Activated CD8-positive, alpha-beta memory T cell treated with anti-CD3 and anti-CD28 coated beads, Interleukin-2, amount 50 U/mL, for 1 hour (primary cell): ENCODE measurements around the gene WFS1.

ENCODE experiments used
- DNase-seq: peaks from one replicate; pipeline ENCODE4 v3.0.0-alpha.2; 2020; ENCODE audit errors: extremely low read depth

WFS1 gene

DNA sequence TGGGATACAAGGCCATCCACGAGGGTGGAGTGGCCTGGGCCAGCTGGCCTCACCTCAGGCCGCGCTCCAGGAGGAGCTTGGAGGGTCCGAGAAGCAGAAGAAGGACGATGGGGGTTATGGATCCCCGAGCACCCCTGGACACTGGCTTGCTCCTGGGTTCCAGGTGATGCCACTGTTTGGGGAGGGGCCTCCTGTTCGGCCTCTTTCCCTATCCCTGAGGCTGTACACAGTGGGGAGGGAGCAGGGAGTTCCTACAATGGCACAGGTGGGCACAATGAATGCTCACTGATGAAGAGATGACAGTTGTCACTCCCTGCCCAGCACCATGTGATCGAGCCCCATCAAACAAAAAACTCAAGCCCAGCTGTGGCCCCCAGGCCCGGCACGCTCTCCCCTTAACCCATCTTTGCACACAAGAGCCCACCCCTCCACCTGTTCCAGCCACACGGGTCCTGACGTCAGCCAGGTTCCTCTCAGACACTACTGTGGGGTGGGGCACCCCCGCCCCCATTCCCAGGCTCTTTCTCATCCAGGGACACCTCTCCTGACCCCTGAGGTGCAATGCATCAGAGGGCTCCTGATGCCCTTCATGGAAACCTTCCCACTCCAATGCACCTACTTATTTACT is 70.3 kb downstream of the WFS1 start:
- DNase-seq = no peak

GRCh38 chr4:6340446-6341015 is 70.9 kb downstream of the WFS1 start:
- no peak for DNase-seq

GRCh38 chr4:6341696-6342095 is 72.0 kb downstream of the WFS1 start:
- no peak for DNase-seq

DNA sequence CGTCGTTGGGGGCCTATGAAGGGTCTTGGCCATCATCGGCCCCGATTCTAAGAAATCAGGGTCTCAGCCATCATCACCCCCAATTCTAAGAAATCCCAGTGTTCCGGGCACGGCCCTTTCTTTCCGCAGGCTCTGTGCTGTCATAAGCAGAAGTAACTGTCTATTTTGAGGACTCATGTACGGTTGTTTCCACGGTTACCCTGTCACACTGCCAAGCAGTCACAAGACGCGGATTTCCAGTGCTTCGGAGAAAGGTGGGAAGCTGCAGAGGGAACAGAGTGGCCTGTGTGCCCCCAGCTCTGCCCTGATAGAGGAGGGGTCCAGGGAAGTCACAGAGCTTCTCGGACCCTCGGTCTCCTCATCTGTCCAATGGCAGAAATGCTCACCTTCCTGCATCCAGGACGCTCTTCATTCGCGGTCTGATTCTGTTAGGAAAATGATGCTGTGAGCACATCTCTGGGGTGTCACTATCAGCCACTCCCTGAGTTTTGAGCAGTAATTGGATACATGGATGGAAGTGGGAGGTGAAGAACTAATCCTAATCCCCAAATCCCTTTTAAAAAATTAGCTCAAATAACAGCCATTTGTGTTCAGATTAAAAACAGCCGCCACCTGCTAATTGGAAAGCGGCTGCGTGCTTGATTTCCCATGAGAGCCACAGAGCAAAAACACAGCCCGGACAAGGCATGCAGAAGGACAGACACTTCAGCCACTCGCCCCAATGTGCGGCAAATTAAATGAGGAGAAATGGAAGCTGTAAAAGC is 73.1 kb downstream of the WFS1 start:
- DNase-seq = no peak

GRCh38 chr4:6343939-6344408 is 74.3 kb downstream of the WFS1 start:
- DNase-seq = no peak

GRCh38 chr4:6345096-6345830 is 75.6 kb downstream of the WFS1 start:
- no peak for DNase-seq

- no peak for DNase-seq
These were observed 76.2 kb downstream of the WFS1 start for GRCh38 chr4:6345866-6346265.

- DNase-seq = no peak
These were observed 76.9 kb downstream of the WFS1 start for GRCh38 chr4:6346373-6347110.

GRCh38 chr4:6347511-6348045 is 77.9 kb downstream of the WFS1 start:
- no peak for DNase-seq

- no peak for DNase-seq
These were observed 78.8 kb downstream of the WFS1 start for GRCh38 chr4:6348408-6348807.

DNA sequence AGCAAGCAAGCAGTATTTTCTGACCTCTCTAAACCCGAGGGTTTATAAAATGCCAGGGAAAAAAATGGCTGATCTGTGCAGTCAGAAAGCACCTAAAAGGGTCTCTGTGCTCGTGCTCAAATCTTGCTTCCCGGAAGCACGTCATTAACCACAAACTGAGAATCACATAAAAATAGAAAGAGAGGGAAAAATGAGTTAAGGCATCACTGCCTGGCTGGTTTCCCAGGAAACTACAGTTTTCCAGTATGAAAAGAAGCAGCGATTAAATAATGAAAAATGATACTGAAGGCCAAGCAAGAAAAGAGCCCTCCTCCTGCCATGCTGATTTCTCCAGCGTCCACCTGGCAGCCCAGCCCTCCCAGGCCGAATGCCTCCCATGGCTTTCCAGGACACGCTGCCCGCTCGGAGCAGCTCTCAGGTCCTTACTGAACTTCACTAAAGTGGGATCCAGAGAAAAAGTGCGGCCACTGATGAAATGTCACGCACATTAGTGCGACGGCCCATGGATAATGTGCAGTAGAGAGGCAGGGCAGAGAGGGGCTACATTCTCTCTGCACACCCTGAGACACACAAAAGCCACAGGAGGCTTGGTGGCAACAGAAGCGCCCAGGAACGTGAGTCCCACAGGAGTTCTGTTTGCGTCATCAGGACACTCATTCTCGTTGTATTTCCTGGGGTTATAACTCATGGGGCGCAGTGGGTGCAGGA is 80.4 kb downstream of the WFS1 start:
- DNase-seq = no peak

- no peak for DNase-seq
These were observed 81.0 kb downstream of the WFS1 start for GRCh38 chr4:6350646-6351045.

DNA sequence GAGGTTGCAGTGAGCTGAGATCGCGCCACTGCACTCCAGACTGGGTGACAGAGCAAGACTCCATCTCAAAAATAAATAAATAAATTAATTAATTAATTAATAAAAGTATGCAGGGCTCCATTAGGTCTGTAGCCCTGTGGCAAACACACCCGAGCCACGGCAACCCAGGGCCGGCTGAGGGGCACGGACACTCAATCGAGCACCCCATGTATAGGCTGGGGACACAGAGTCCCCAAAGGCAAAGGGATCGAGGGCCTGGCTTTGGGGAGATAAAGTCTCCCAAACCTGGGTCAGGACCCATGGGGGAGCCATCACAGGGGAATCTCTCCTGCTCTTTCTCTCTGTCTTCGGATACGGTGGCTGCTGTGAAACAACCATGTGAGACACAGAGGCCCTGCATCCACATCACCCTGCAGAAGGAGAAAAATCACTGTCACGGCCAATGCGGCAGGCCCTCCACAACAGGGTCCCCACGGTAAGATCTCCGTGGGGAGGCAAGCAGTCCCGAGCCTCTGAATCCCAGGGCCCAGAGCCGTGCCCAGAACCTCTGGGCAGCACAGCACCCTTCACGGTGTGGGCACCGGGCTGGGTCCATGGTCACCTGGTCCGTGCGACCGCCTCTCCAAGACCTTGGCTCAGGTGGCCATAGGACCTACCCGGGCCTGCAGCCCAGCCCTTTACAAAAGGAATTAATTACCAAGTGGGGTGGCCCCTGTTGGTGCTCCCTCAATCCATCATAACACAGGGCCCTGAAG is 81.8 kb downstream of the WFS1 start:
- no peak for DNase-seq

DNA sequence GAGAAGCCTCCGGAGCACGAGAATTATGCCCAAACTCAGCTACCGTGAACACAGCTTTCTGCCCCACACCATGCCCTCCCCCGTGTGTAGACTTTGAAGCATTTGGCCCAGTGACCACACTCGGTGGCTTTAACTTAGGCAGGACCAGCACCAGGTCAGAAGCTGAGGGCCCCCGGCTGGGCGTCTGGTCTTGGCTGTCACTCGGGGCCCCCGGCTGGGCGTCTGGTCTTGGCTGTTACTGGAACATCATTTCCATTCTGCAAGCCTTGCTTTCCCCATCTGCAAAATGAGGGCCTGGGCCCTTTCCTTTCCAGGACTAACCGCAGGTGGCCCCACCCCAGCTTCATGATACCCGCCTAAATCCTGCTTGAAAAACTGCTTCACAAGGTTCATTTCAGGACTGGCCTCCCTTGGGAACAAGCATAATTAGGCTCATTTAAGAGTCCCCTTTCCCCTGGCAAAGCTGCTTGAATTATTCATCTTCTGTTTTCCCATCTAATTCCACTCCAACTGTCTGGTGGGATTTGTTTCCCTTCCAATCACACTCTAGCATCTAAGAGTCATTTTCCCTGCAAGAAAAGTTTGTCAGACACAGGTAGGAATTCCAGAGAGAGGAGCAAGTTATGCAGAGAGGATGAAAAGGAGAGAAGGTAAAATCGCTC is 82.5 kb downstream of the WFS1 start:
- DNase-seq = no peak
